Activated T-cell treated with anti-CD3 and anti-CD28 coated beads, Interleukin-2, amount 50 U/mL, for 24 hours (primary cell): Measurements from ENCODE around the gene VSIG1.

Experiments used
- DNase-seq: peaks from one replicate; pipeline ENCODE4 v3.0.0-alpha.2; 2020
- H3K27ac Mint-ChIP-seq: 2 replicates; pipeline ENCODE4 v1.8.0; 2020; ENCODE audit warnings: mild to moderate bottlenecking, mixed read lengths
- H3K27me3 Mint-ChIP-seq: 2 replicates; pipeline ENCODE4 v1.8.0; 2020; ENCODE audit warnings: mixed read lengths
- H3K36me3 Mint-ChIP-seq: 2 replicates; pipeline ENCODE4 v1.8.0; 2020; ENCODE audit warnings: low read depth, mixed read lengths
- H3K4me1 Mint-ChIP-seq: 2 replicates; pipeline ENCODE4 v1.8.0; 2020; ENCODE audit warnings: low read depth, mixed read lengths
- H3K4me3 Mint-ChIP-seq: 2 replicates; pipeline ENCODE4 v1.8.0; 2020; ENCODE audit warnings: mild to moderate bottlenecking, moderate library complexity, mixed read lengths
- H3K9me3 Mint-ChIP-seq: 2 replicates; pipeline ENCODE4 v1.8.0; 2020; ENCODE audit warnings: mixed read lengths

Gene VSIG1

DNA sequence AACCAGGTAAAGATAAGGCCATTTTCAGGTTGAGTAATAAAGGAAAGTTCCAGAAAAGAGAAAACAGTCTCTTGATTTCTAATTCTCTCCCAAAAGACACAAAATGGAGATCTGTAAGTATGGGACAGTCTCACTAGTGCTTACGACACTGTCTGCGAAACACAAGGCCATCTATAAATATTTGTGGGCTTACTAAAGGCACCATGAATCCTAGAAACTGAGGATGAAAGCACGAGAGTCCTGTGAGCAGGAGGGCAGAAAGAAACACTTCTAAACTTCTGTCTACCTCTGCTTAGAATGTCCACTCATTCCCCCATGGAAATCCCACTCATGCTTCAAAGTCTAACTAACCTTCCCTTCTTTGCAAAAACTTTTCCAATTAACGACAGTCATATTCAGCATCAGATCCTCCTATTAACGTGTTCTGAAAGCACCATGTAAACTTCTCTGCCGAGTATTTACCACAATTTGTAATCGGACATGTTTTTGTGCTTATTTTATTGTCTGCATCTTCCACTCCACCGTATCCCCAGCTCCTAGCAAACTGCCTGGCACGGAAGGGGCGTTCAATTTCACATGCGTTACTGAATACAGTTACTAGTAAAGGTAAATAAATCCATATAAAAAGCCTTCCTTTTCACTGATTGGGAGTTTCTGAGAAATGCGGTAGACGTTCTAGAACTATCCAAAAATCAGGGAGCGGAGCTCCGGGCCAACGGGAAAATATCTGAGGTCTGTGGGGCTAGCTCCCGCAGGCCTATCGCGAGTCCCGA lies 45.8 kb downstream of the VSIG1 start:
- H3K27me3 Mint-ChIP-seq: no peaks in the 10 kb centered on the region
- H3K4me1 Mint-ChIP-seq: peaks cover 15% of the 10 kb centered on the region
- H3K4me3 Mint-ChIP-seq: no peak overlapping the region
- DNase-seq: no peak
- H3K27ac Mint-ChIP-seq: no peak overlapping the region
- H3K36me3 Mint-ChIP-seq: peaks cover 18% of the 10 kb centered on the region
- no peaks in the 10 kb centered on the region for H3K9me3 Mint-ChIP-seq

DNA sequence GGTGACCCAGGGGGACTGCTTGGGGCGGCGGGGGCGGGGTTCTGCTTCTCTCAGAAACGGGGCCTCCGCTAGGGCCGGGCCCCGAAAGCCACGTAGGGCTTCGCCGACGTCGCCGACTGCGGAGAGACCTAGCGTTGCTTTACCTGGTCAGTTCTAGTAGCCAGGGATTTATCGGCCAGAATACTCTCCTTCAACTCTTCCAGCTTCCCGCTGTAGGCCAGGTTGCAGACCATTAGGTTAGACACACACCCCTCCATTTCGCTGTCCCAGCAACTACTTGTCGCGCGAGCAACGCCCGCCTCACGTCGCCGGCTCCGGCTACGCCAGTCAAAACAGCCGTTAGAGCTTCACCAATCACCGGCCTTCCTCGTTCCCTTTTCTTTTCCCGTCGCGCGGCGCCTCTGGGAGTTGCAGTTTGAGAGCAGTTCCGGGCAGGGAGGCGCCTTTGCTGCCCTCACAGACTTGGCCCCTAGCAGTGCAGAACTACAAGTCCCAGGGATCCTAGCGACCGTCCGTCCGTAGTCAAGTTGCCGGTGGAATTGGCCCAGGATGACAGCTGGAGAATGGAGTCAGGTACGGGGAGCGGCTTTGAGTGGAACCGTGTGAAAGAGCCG lies 46.5 kb downstream of the VSIG1 start, which contains the start of the genes ATG4A and PSMD10:
Gene ATG4A (plus strand): TSS at position 515 of the 614 bp plus-strand sequence. CDS start 49 bp downstream, at position 564.
Gene PSMD10 (minus strand): TSS at position 279 of the 614 bp plus-strand sequence. CDS start 22 bp downstream, at position 257.
- H3K27ac Mint-ChIP-seq: no peak within 1 kb of the TSS
- peaks cover 13% of the 10 kb centered on the region for H3K36me3 Mint-ChIP-seq
- no peaks in the 10 kb centered on the region for H3K9me3 Mint-ChIP-seq

DNA sequence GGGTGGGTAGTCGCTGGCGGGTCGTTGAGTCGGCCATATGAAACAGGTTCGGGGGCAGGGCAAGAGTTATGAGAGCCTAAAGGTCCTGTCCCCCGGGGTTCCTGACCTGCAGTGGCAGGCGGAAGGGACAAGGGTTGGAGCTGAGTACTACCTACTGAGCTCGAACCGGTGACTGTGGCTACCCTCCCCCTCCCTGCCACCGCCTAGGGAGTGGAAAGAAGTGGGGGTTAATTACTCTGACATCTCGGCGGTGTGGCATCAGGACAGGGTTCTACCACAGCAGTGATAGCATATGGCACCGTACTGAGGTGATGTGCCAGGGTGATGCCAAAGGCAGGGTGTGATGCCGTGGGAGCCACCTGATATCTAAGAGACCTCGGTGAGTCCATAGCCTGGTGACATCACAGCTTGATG lies 47.0 kb downstream of the VSIG1 start:
- Mint-ChIP-seq H3K4me3 (no peak overlapping the region), H3K27me3 (no peaks in the 10 kb centered on the region), H3K9me3 (no peaks in the 10 kb centered on the region), H3K27ac (no peak overlapping the region), H3K4me1 (peaks cover 15% of the 10 kb centered on the region), H3K36me3 (peaks cover 11% of the 10 kb centered on the region)
- DNase-seq: no peak

More for the DNA sequence above, 46.5 kb downstream of the VSIG1 start, which contains the start of the genes ATG4A and PSMD10:
- peak; percentile 86 for DNase-seq
- Mint-ChIP-seq H3K27me3 (no peaks in the 10 kb centered on the region), H3K4me3 (no peak within 1 kb of the TSS), H3K4me1 (peaks cover 15% of the 10 kb centered on the region)

DNA sequence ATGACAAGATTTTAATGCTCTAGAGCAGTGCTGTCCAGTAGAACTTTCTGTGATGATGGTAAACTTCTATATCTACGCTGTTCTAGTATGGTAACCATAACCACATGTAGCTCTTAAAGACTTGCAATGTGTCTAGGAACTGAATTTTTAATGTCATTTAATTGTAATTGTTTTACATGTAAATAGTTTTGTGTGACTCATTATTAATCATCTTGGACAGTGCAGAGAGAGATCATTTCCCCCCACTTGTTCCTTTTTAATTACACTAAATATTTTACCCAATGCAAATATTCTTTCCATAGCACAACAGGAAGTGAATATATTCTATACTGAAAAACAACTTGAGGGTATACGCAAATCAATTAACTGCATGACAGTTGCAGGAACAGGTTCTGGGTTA lies 52.5 kb downstream of the VSIG1 start:
- Mint-ChIP-seq H3K4me1 (peaks cover 3% of the 10 kb centered on the region), H3K36me3 (no peaks in the 10 kb centered on the region), H3K9me3 (no peaks in the 10 kb centered on the region), H3K4me3 (no peak overlapping the region), H3K27ac (no peak overlapping the region), H3K27me3 (no peaks in the 10 kb centered on the region)
- no peak for DNase-seq

DNA sequence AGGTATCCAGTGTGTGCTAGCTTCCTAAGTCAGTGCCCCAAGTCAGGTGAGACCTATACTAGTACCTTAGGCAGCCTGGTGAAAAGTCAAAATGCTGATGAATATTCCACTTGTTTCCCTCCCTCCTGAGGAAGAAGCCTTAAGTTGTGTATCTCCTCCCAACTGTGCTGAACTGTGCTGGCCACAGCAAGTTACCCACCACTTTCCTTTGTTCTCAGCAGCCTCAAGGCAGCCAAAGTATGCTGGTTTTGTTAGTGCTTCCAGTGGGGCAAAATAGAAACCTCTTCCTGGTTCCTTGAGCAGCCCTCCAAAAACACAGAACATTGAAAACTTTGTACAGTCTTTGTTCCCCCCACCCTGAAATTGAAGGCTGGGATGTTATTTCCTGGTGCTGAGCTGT lies 60.6 kb downstream of the VSIG1 start:
- Mint-ChIP-seq H3K36me3 (no peaks in the 10 kb centered on the region), H3K4me3 (no peak overlapping the region)

DNA sequence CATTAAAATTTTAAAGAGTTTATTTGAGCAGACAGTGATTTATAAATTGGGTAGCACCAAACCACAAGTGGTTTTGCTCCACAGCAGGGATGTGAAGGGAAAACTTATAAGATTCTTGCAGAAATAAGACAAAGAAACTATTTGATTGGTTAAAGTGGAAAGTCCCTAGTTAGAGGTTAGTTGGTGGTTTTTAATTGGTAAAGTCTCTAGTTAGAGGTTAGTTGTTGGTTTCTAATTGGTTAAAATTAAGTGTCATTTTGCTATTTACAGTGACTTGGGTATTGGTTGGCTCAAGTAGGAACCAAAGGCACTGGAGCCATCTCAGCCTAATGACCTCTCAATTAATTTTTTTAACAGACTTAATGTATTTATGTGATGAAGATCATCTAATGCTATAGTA lies 69.7 kb downstream of the VSIG1 start:
- H3K4me1 Mint-ChIP-seq: peaks cover 3% of the 10 kb centered on the region
- no peak for DNase-seq
- H3K27me3 Mint-ChIP-seq: peaks cover 19% of the 10 kb centered on the region
- H3K27ac Mint-ChIP-seq: no peak overlapping the region
- H3K4me3 Mint-ChIP-seq: no peak overlapping the region
- no peaks in the 10 kb centered on the region for H3K36me3 Mint-ChIP-seq
- no peaks in the 10 kb centered on the region for H3K9me3 Mint-ChIP-seq

More for the DNA sequence above, 60.6 kb downstream of the VSIG1 start:
- Mint-ChIP-seq H3K27ac (no peak overlapping the region), H3K9me3 (no peaks in the 10 kb centered on the region), H3K27me3 (peaks cover 22% of the 10 kb centered on the region), H3K4me1 (peaks cover 1% of the 10 kb centered on the region)
- no peak for DNase-seq

DNA sequence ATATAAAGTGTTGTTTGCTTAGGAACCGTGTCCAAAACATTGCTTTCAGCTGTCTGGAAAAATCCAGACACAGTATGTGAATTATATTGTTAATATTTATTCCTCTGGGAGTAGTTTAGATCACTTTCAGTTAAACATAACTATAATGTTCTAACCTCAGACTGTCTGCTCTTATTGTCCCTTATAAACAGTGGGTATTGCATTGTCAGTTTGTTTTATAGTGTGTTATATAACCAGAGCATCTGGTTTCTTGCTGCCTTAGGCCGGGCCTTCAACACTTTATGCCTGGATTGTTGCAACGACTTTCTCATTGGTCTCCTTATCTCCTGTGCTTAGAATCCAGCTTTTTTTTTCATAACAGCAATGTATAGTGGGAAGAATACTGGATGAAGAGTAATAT lies 73.1 kb downstream of the VSIG1 start:
- no peaks in the 10 kb centered on the region for H3K9me3 Mint-ChIP-seq
- peaks cover 3% of the 10 kb centered on the region for H3K4me1 Mint-ChIP-seq
- no peak for DNase-seq
- H3K36me3 Mint-ChIP-seq: no peaks in the 10 kb centered on the region
- H3K27ac Mint-ChIP-seq: no peak overlapping the region
- H3K4me3 Mint-ChIP-seq: no peak overlapping the region
- H3K27me3 Mint-ChIP-seq: peaks cover 18% of the 10 kb centered on the region

DNA sequence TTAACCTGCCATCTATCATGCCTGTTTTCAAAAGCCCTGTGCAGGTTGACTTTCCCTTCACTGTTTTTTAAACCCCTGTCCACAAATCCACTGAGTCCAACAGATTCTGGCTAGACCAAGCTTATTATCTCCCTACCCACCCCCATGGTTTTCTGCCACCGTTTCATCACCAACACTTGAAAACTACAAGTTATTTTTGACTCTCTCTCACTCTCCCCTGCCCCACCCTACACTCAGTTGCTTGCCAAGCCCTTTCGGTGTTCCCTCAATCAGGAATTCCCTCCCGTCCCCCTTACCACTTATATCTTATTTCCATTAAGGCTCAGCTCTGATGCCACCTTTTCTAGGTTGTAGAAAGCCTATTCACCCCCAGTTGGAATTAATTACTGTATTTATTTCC lies 76.4 kb downstream of the VSIG1 start:
- peaks cover 7% of the 10 kb centered on the region for H3K27me3 Mint-ChIP-seq
- no peaks in the 10 kb centered on the region for H3K4me1 Mint-ChIP-seq
- no peaks in the 10 kb centered on the region for H3K36me3 Mint-ChIP-seq
- DNase-seq: no peak
- H3K9me3 Mint-ChIP-seq: no peaks in the 10 kb centered on the region
- no peak overlapping the region for H3K4me3 Mint-ChIP-seq
- H3K27ac Mint-ChIP-seq: no peak overlapping the region

DNA sequence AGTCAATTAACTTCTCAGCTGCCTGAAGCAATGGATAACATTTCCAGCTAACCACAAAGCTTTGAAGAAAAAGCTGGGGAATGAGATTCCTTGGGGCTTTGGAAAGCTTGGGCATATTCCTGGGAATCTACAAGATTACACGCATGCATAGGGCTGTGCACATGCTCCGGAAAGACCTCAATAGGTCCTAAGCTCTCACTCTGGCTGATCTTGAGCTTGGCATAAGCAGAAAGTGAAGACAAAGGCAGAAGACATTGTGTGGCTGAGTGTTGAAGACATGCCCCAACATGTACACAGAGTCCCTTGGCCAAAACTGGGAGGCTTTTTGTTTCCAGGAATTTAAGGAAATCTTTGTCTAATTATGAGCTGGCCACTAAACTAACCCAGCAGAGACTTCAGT lies 77.9 kb downstream of the VSIG1 start:
- Mint-ChIP-seq H3K27ac (no peak overlapping the region), H3K4me3 (no peak overlapping the region), H3K4me1 (no peaks in the 10 kb centered on the region), H3K9me3 (no peaks in the 10 kb centered on the region), H3K36me3 (peaks cover 8% of the 10 kb centered on the region), H3K27me3 (no peaks in the 10 kb centered on the region)
- no peak for DNase-seq

DNA sequence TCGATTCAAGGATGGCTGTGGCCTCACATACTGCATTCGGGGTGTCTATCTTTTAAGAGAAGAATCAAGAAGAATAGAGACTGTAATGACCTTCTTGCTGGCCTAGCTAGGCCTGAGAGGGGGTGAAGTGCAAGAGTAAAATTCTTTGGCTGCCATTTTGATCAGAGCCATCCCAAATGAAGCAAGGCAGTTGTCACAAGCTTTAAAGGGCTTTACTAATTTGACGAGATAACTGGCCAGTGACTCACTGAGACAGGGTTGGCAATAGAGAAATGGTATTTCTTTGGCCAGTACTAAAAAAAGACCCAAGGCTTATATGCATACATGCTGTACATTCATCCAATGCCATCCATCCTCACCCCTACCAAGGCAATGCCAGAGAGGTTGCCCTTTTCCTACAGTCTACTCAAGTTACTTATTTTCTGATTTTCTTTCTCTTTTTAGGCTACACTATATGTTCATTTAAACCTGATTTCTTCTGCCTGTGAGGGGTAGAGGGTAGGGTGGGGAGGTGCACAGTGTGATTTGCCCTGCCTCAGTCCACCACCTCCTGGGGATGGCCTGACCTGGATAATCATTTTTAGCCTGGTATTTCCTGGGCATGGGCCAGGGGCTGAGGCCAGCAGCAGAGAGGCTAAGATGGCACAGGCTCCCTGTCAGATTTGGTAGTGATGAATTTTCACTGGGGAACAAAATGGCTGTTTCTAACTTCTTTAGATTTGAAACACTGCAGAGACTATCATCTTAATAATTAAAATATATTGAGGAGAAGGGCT lies 78.9 kb downstream of the VSIG1 start:
- Mint-ChIP-seq H3K27me3 (no peaks in the 10 kb centered on the region), H3K4me1 (no peaks in the 10 kb centered on the region), H3K9me3 (no peaks in the 10 kb centered on the region), H3K36me3 (peaks cover 12% of the 10 kb centered on the region), H3K27ac (no peak overlapping the region), H3K4me3 (no peak overlapping the region)
- no peak for DNase-seq

DNA sequence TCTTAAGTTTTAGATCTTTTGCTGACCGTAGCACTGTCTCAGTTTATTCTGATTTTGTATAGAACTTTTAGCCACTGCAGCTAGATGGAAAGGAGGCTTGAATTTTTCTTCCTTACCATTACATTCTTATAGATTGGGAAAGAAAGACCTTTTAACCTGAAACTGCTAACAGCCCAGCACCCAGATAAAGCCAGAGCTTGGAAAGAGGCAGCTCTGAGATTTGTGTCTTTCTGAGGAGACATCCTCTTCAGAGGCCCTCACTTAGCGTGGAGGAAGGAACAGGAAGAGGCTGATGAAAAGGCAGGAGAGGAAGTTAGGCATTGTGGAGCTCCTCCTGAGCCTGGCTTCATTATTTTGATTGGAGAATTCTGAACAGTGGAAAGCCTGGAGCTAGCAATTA lies 81.8 kb downstream of the VSIG1 start:
- peaks cover 27% of the 10 kb centered on the region for H3K36me3 Mint-ChIP-seq

DNA sequence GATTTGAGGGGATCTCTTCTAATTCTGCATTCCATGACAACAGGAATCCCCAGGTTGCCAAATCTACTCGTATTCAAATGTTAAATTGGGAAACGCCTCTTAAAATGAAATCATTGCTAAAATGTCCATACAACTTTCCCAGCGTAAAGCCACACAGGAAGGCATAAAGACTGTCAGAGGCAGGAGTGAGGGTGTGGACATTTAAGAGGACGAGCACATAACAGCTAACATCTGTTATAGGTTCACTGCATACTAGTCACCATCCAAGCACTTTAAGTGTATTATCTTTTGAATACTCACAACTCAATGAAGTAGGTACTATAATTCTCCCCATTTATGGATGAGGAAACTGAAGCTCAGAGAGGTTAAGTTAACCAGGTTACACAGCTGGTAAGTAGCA lies 82.3 kb downstream of the VSIG1 start:
- Mint-ChIP-seq H3K27ac (no peak overlapping the region), H3K36me3 (peaks cover 30% of the 10 kb centered on the region), H3K4me1 (no peaks in the 10 kb centered on the region)

More for the DNA sequence above, 81.8 kb downstream of the VSIG1 start:
- Mint-ChIP-seq H3K27me3 (peaks cover 3% of the 10 kb centered on the region), H3K4me1 (no peaks in the 10 kb centered on the region), H3K4me3 (no peak overlapping the region), H3K27ac (no peak overlapping the region), H3K9me3 (no peaks in the 10 kb centered on the region)
- DNase-seq: no peak

More for the DNA sequence above, 82.3 kb downstream of the VSIG1 start:
- Mint-ChIP-seq H3K9me3 (no peaks in the 10 kb centered on the region), H3K27me3 (peaks cover 5% of the 10 kb centered on the region), H3K4me3 (no peak overlapping the region)
- no peak for DNase-seq
